GM18498 (cell line): Measurements from ENCODE around the gene ST6GAL2.

Source experiments
- ATAC-seq: cut with Tn5 transposase; IDR thresholded peaks from one replicate; pipeline ENCODE4 v1.9.1; 2021; ENCODE audit warnings: mild to moderate bottlenecking, moderate library complexity; ENCODE audit not compliant: unreplicated experiment

ST6GAL2 gene

DNA sequence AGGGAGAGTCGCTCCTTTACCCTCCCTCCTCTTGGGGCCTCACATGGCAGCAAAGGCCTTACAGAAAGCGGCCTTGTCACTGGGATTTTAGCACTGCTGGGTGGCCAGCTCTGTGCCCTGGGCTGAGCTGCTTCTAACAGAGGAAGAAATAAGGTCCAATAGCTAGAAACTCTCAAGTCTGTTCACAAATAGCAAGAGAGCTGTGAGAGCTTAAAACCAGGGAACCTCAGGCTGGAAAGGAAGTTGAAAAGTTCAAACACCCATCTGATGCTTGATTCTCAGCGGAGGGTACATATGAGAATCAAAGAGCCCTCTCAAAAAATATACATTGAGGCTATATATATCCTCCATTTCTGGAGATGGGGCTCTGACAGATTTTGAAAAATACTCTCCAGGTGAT, 54.7 kb downstream of the ST6GAL2 start:
- ATAC-seq, result no peak

DNA sequence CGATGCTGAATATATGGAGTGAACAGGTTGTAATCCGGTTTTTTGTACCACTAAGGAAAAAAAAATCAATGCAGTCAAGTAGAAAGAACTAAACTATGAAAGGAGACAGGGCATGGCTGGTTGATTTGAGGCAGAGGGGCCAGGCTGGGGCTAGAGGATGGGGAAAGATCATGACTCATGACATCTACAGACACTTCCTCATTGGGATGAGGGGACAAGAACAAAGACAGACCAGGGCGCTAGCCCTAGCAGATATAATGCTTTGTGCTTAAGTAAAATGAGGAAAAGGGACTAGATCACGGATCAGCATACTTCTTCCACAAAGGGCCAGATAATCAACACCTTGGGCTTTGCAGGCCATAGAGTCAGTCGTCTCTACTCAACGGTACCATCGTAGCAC, 55.8 kb downstream of the ST6GAL2 start:
- ATAC-seq, result no peak

DNA sequence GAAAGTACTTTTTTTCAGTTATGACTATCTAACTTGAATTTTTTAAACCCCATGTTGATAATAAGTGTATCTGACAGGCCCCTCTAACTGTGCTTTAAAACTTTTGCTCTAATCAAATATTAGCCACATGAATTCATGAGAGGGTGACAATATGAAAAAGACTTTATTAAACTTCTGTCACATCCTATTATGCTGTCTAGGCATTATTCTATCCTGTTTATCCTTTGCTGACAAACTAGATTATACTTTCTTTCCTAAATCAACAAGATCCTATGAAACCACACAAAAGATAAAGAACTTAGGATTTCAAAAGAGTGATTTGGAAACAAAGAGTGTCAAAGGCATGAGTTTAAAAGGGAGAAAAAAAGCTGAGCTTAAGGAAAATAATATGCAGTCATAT, 57.8 kb downstream of the ST6GAL2 start:
- ATAC-seq, result no peak

GRCh38 chr2:106827158-106827557, 58.8 kb downstream of the ST6GAL2 start:
- no peak for ATAC-seq

DNA sequence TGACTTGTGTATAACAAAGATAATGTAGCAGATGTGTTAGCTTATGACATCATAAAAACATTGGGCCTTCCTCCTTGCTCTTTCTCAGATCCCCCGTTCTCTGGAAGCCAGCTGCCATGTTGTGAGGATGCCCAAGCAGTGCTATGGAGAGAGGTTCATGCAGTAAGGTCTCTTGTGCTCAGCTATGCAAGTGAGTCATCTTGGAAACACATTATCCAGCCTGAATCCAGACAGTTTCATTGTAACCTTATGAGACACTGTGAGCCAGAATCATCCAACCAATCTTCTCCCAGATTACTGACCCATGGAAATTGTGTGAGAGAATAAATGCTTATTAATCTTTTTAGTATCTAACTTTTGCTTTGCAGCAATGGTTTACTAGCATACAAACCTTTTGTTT, 60.8 kb downstream of the ST6GAL2 start:
- no peak for ATAC-seq

GRCh38 chr2:106816974-106817373, 69.0 kb downstream of the ST6GAL2 start:
- no peak for ATAC-seq

- no peak for ATAC-seq
Measured at GRCh38 chr2:106812841-106813240, 73.1 kb downstream of the ST6GAL2 start.

DNA sequence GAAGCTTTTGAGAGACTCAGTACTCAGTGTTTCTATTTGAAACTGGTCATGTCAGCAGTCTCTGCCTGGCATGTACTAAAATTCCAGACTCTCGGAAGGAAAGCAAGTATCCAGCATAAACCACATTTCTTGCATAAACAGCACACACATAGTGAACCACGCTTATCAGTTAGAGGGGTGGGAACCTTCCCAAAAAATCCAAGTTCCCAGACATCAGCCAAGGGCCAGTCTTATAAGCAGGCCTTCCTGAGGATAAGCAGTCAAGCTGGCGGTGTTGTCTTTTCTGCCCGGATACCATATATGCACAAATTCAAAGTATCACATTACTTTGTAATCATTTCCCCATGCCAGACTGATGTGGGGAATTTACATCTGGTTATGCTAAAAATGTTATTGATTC, 73.6 kb downstream of the ST6GAL2 start:
- ATAC-seq, result no peak

GRCh38 chr2:106805716-106806115, 80.3 kb downstream of the ST6GAL2 start:
- ATAC-seq, result no peak

GRCh38 chr2:106804161-106804560, 81.8 kb downstream of the ST6GAL2 start:
- no peak for ATAC-seq

GRCh38 chr2:106800976-106801655, 84.9 kb downstream of the ST6GAL2 start:
- no peak for ATAC-seq

GRCh38 chr2:106800180-106800579, 85.8 kb downstream of the ST6GAL2 start:
- no peak for ATAC-seq

DNA sequence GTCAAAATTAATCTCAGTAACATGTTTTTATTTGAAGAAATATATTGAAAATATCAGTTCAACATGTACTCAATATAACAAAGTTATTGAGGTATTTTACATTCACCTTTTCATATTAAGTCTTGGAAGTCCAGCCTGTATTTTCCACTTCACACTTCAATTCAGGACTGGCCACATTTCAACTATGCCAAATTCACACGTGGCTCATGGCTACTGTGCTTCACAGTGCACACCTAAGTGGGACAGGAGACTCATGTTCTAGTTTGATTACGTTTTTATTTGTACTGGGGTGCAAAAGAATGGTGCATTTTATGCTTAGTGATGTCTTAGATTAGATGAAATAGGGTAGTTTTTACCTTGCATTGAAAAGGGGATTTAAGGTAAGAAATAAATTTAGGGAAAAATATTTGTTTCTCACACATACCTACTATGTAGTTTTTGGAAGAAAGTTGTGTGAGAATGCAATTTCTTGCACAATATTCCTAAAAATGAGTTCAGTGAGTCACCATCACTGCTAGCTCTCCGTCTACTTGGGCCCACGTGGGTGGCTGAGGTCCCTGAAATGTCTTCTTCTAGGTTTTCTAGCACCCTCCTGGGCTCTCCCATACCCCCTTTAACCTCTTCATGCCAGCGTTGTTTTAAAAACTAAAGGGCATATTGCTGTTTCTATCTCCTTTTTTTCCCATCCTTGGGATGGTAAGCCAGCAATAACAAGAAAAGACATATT, 87.0 kb downstream of the ST6GAL2 start:
- ATAC-seq, result no peak

- ATAC-seq, result no peak
Measured at GRCh38 chr2:106797494-106797893, 88.5 kb downstream of the ST6GAL2 start.

DNA sequence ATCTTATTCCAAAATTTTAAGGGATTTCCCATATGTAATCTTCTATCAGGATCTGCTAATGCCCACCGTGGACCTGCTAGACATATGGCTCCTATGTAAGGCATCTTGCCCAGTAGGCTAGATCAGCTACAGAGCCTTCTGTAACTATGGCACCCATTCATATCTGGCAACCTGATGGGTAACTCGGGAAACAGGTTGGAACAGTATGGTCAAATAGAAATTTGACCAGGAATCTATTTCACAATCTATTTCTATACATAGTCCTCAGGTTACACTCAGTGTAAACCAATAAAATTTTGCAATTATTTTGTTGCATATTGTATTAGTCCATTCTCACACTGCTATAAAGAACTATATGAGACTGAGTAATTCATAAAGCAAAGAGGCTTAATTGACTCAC, 93.3 kb downstream of the ST6GAL2 start:
- no peak for ATAC-seq

- ATAC-seq, result no peak
Measured at GRCh38 chr2:106789185-106789584, 96.8 kb downstream of the ST6GAL2 start.

DNA sequence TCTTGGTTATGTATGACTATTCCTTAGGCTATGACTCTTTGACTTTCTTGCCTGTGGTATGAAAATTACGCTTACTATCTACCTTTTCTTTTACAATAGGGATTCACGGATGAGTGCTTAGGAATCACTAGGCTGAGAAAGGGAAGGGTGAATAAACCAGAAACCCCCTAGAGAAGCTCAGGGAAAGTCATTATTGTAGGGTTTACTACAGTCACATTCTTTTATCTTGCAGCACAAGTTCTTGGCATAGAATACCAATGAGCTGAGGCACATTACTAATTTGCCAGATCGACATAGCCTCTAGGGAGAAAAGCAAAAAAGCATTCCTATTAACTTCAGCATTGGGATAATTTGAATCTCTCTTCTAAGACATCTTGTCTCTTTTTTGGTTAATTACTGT, 103.3 kb downstream of the ST6GAL2 start:
- no peak for ATAC-seq

GRCh38 chr2:106781196-106781595, 104.8 kb downstream of the ST6GAL2 start:
- no peak for ATAC-seq

DNA sequence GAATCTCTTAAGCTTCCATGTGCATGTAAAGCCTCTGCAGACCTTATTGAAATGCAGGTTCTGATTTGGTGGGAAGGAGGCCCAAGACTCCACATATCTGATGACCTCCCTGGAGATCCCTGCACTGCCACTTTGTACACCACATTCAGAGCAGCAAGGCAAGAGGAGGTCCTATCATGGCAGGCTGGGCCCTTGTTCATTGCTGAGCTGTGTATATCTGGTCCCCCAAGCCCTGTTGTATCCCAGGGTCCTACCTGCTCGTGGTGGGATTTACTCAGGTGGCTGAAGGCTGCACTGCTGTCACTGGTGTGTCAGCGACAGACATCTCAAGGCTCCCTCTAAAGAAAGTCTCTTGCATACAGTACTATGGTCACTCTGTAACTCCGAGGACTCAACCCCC, 114.2 kb downstream of the ST6GAL2 start:
- ATAC-seq, result no peak

DNA sequence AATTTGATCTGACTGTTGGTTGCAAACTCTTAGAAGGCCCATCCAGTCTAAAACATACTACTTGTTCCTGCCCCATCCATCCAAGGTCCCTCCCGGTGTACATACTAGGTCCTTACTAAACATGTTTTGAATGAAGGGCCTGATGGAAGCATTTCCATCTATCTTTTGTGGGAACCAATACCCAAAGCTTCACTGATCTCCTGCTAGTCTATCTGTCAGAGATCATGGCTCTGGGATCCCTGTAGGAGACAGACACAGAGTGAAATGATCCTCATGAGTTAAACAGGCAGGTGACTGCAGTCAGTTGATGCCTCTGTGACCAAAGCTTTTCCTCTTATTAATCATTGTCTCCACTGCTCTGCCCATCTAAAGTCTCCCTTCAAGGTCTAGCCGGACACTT, 115.0 kb downstream of the ST6GAL2 start:
- no peak for ATAC-seq

GRCh38 chr2:106764614-106765013, 121.4 kb downstream of the ST6GAL2 start:
- ATAC-seq, result no peak

DNA sequence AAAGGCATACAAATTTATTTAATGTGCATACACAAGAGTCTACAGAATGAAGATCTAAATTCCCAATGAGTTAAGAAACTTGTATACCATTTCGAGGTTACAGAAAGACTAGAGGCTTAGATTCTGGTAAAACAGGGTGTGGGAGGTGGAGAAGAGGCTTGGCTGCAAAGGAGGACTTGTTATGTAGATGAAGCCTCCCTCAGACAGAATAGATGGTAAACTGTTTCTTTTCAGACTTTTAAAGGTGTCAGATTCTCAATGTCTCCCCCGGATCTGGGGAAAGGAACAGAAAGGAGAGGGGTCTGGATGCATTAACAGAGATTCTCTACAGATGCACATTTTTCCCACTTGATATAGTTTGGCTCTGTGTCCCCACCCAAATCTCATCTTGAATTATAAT, 126.0 kb downstream of the ST6GAL2 start:
- no peak for ATAC-seq
